PC-3 (cell line): ENCODE data around the gene TRIM38. TPM values are rescaled to one million over a fixed set of nuclear protein-coding genes. Genes with fewer than 3 reads are reported as not detected.

ENCODE experiments used
- ATAC-seq: fragments of 200-7000 bp; cut with Tn5 transposase; 2 replicates; pipeline ENCODE4 v1.9.1; 2020; ENCODE audit warnings: mild to moderate bottlenecking, moderate library complexity
- BruUV-seq: library from RNA; stranded (reverse); fragments of 400-500 nt; replicated peaks from 2 replicates; lab custom pipeline; 2021; lab: Mats Ljungman, UMichigan
- CTCF ChIA-PET: fragments of 300-600 bp; sonication (Branson Sonifier 250); formaldehyde crosslinking; loops from one replicate; lab custom pipeline; 2022; ENCODE audit warnings: antibody characterized with exemption; lab: Charles Lee
- POLR2A ChIA-PET: fragments of 300-600 bp; sonication (Branson Sonifier 250); formaldehyde crosslinking; loops from one replicate; lab custom pipeline; 2022; ENCODE audit warnings: antibody characterized with exemption; ENCODE audit not compliant: unreplicated experiment; lab: Charles Lee
- DNase-seq: peaks from one replicate; pipeline ENCODE4 v3.0.0-alpha.2; 2015
- H2AFZ ChIP-seq: fragments of 300-600 bp; sonication (generic); 2 replicates; pipeline ENCODE4 v1.6.0; 2016; ENCODE audit warnings: antibody characterized with exemption, low read length
- H3F3A ChIP-seq: fragments of 300-600 bp; sonication (generic); one replicate; pipeline ENCODE4 v1.6.0; 2017; ENCODE audit warnings: antibody characterized with exemption, low read length, control low read depth, mild to moderate bottlenecking; ENCODE audit not compliant: unreplicated experiment
- H3K27ac ChIP-seq: fragments of 300-600 bp; sonication (generic); 2 replicates; pipeline ENCODE4 v1.5.1; 2016; ENCODE audit warnings: mild to moderate bottlenecking, low read length
- H3K27me3 ChIP-seq: fragments of 300-600 bp; sonication (generic); 2 replicates; pipeline ENCODE4 v1.6.1; 2016; ENCODE audit warnings: low read length, mixed read lengths
- H3K36me3 ChIP-seq: fragments of 300-600 bp; sonication (generic); 2 replicates; pipeline ENCODE4 v1.6.1; 2016; ENCODE audit warnings: low read depth, mixed run types, low read length, mixed read lengths
- H3K4me1 ChIP-seq: fragments of 300-600 bp; sonication (generic); 2 replicates; pipeline ENCODE4 v1.5.1; 2016; ENCODE audit warnings: low read length; ENCODE audit not compliant: insufficient read depth
- H3K4me2 ChIP-seq: fragments of 300-600 bp; sonication (generic); 2 replicates; pipeline ENCODE4 v1.6.0; 2016; ENCODE audit warnings: low read length
- H3K4me3 ChIP-seq: fragments of 300-600 bp; sonication (generic); 2 replicates; pipeline ENCODE4 v1.5.1; 2016; ENCODE audit warnings: mild to moderate bottlenecking, low read length, mixed read lengths
- H3K79me2 ChIP-seq: fragments of 300-600 bp; sonication (generic); 2 replicates; pipeline ENCODE4 v1.6.1; 2017; ENCODE audit warnings: low read length, mixed read lengths
- H3K9ac ChIP-seq: fragments of 300-600 bp; sonication (generic); 2 replicates; pipeline ENCODE4 v1.6.0; 2016; ENCODE audit warnings: mild to moderate bottlenecking, low read length
- H3K9me2 ChIP-seq: fragments of 300-600 bp; sonication (generic); replicated peaks from 2 replicates; pipeline ENCODE4 v1.6.1; 2016; ENCODE audit warnings: mixed run types, low read length, mixed read lengths
- H3K9me3 ChIP-seq: fragments of 300-600 bp; sonication (generic); 2 replicates; pipeline ENCODE4 v1.6.1; 2016; ENCODE audit warnings: low read length, mixed read lengths
- H4K20me1 ChIP-seq: fragments of 300-600 bp; sonication (generic); 2 replicates; pipeline ENCODE4 v1.6.1; 2016; ENCODE audit warnings: low read length, mixed read lengths
- CTCF ChIP-seq: fragments of 300-600 bp; sonication (generic); conservative IDR thresholded peaks from 2 replicates; pipeline ENCODE4 v1.5.1; 2017; ENCODE audit warnings: antibody characterized with exemption, low read depth, mild to moderate bottlenecking, low read length
- EZH2 ChIP-seq: fragments of 300-600 bp; sonication (generic); IDR thresholded peaks from one replicate; pipeline ENCODE4 v1.6.1; 2017; ENCODE audit warnings: antibody characterized with exemption, mild to moderate bottlenecking, low read length; ENCODE audit not compliant: unreplicated experiment
- EZH2phosphoT487 ChIP-seq: fragments of 300-600 bp; sonication (generic); IDR thresholded peaks from 2 replicates; pipeline ENCODE4 v1.6.1; 2018; ENCODE audit warnings: mild to moderate bottlenecking, antibody characterized with exemption, low read length, borderline replicate concordance
- intact Hi-C: fragments of 100-400 bp; cut with micrococcal nuclease; formaldehyde crosslinking; loops from 2 replicates; pipeline ENCODE4 v1.9.0; 2023
- total RNA-seq: library from RNA; depleted of rRNA; stranded (reverse); fragments of >200 nt; gene quantifications from 2 replicates; pipeline ENCODE4 v1.2.3, GENCODE V29; 2014

TRIM38 gene
- total RNA-seq, 1 experiment from 2014 or later = 5.6 TPM

DNA sequence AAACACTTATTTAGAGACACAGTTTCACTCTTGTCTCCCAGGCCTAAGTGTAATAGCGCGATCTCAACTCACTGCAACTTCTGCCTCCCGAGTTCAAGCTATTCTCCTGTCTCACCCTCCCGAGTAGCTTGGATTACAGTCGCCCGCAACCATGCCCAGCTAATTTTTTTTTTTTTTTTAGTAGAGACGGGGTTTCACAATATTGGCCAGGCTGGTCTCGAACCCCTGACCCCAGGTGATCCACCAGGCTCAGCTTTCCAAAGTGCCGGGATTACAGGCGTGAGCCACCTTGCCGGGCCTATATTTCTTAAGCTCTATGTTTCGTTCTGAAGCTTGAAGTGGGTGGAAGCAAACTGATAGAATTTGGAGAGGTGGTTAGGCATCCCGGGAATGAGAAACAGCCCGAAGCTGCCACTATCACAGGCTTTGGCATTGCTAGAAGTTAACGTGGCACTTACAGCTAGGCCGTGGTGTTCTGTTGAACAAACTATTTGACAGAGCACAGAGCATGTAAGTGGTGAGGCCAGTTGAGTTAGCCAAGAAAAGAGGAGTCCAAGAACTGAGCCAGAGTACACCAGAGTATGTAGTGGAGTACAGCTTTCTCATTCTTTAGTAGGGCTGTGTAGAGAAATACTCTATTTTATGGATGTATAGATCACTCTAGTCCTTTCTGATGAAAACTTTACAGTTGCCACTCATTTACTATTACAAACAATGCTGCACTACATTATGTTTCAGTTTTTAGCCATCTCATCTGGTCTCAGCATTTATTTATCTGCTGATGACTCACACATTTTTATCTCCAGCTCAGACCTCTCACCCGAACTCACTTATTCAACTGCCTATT, 62.7 kb downstream of the TRIM38 start:
- no peaks in the 10 kb centered on the region for H3K36me3 ChIP-seq
- peak overlapping the region; percentile 56 for H3K27ac ChIP-seq
- H2AFZ ChIP-seq = peak overlapping the region; percentile 31; the same call in 1 of the 2 replicates
- peak overlapping the region; percentile 94 for H3K4me2 ChIP-seq
- H3K4me1 ChIP-seq = peaks cover 63% of the 10 kb centered on the region
- ChIA-PET CTCF (interaction anchor here (1.0 to 2.0 kb wide), 4 partner anchors 18 to 209 kb away, joined by 3 to 16 read pairs (median 4); a partner anchor contains a TSS), POLR2A (interaction anchor here (0.6 to 2.3 kb wide), 5 partner anchors 18 to 191 kb away, joined by 3 to 42 read pairs (median 5); a partner anchor contains a TSS)
- DNase-seq (peak; percentile 72), ATAC-seq (peak; percentile 22)
- TF ChIP-seq CTCF (no peak), EZH2 (no peak), EZH2phosphoT487 (no peak)
- peaks cover 21% of the 10 kb centered on the region for H3F3A ChIP-seq
- H3K27me3 ChIP-seq = no peaks in the 10 kb centered on the region
- no peaks in the 10 kb centered on the region for H3K79me2 ChIP-seq
- peak overlapping the region; percentile 65 for H3K9ac ChIP-seq
- H3K9me3 ChIP-seq = no peaks in the 10 kb centered on the region
- BruUV-seq = no TSS peak
- intact Hi-C loops = loop anchor here (5.0 kb wide), 1 partner anchor 172 kb away; a partner anchor contains a TSS
- H4K20me1 ChIP-seq = 0 out of 2 replicates have a peak, but pooled peaks cover 3% of the 10 kb centered on the region
- no peaks in the 10 kb centered on the region for H3K9me2 ChIP-seq
- peak overlapping the region; percentile 73 for H3K4me3 ChIP-seq

GRCh38 chr6:26025894-26026832, 63.6 kb downstream of the TRIM38 start:
- BruUV-seq = no TSS peak
- intact Hi-C loops = loop anchor here (2.0 to 5.0 kb wide), 2 partner anchors 171 to 1107 kb away; a partner anchor contains a TSS
- H3K4me1 ChIP-seq = peaks cover 60% of the 10 kb centered on the region
- H3K9me2 ChIP-seq = no peaks in the 10 kb centered on the region
- TF ChIP-seq CTCF (peak; percentile 85), EZH2 (no peak)
- no peaks in the 10 kb centered on the region for H3K9me3 ChIP-seq
- ATAC-seq = peak; percentile 37
- H3K4me3 ChIP-seq = peak overlapping the region; percentile 73
- H3K4me2 ChIP-seq = peak overlapping the region; percentile 94
- no peaks in the 10 kb centered on the region for H3K36me3 ChIP-seq
- peak overlapping the region; percentile 56 for H3K27ac ChIP-seq
- H3K27me3 ChIP-seq = no peaks in the 10 kb centered on the region
- H3F3A ChIP-seq = peaks cover 15% of the 10 kb centered on the region
- peak; percentile 96 for DNase-seq
- CTCF ChIA-PET = interaction anchor here (0.5 to 2.0 kb wide), 8 partner anchors 17 to 1120 kb away, joined by 3 to 16 read pairs (median 3); a partner anchor contains a TSS
- peak overlapping the region; percentile 65 for H3K9ac ChIP-seq
- no peak overlapping the region for H2AFZ ChIP-seq
- POLR2A ChIA-PET = interaction anchor here (0.6 to 2.3 kb wide), 10 partner anchors 17 to 190 kb away, joined by 3 to 42 read pairs (median 4); a partner anchor contains a TSS
- no peaks in the 10 kb centered on the region for H3K79me2 ChIP-seq
- H4K20me1 ChIP-seq = 0 out of 2 replicates have a peak, but pooled peaks cover 3% of the 10 kb centered on the region
